LNCAP (cell line): ENCODE data around the gene SSBP2.

ENCODE experiments used
- CTCF ChIP-seq: fragments of 450-650 bp; IDR thresholded peaks from 2 replicates; pipeline ENCODE4 v1.5.1; 2017; ENCODE audit warnings: mild to moderate bottlenecking

The SSBP2 gene

GRCh38 chr5:81422671-81423070 is 328.2 kb downstream of the SSBP2 start:
- no peak for TF ChIP-seq CTCF

GRCh38 chr5:81420039-81420667 is 330.7 kb downstream of the SSBP2 start:
- TF ChIP-seq CTCF, result no peak

- TF ChIP-seq CTCF, result no peak
These were observed 332.3 kb downstream of the SSBP2 start for GRCh38 chr5:81418606-81419005.

- no peak for TF ChIP-seq CTCF
These were observed 333.8 kb downstream of the SSBP2 start for GRCh38 chr5:81417052-81417451.

GRCh38 chr5:81409896-81410295 is 341.0 kb downstream of the SSBP2 start:
- no peak for TF ChIP-seq CTCF

GRCh38 chr5:81409361-81409760 is 341.5 kb downstream of the SSBP2 start:
- no peak for TF ChIP-seq CTCF

- TF ChIP-seq CTCF, result no peak
These were observed 342.4 kb downstream of the SSBP2 start for GRCh38 chr5:81408496-81408895.
